CD8-positive, alpha-beta memory T cell (primary cell): Measurements from ENCODE around the gene KCNK4. TPM values are rescaled to one million over a fixed set of nuclear protein-coding genes. Genes with fewer than 3 reads are reported as not detected.

Source experiments
- CTCF ChIA-PET: fragments of 350-600 bp; sonication (Branson Sonifier 250); formaldehyde crosslinking; loops from one replicate; lab custom pipeline; 2021; ENCODE audit warnings: antibody characterized with exemption; lab: Charles Lee
- POLR2A ChIA-PET: fragments of 350-600 bp; sonication (Branson Sonifier 250); formaldehyde crosslinking; loops from one replicate; lab custom pipeline; 2021; ENCODE audit warnings: antibody characterized with exemption; lab: Charles Lee
- DNase-seq, 5 donors: peaks; one replicate each; pipeline versions ENCODE4 v3.0.0 to v3.0.0-alpha.2; 2020 to 2022; ENCODE audit warnings: mixed read lengths in 1 of 5
- H3K27ac ChIP-seq: one replicate; pipeline ENCODE4 v1.7.0; 2013; ENCODE audit warnings: low read depth, mild to moderate bottlenecking, low read length, moderate library complexity
- H3K27me3 ChIP-seq: 2 replicates; pipeline ENCODE4 v1.7.0; 2013; ENCODE audit warnings: low read length, mild to moderate bottlenecking; ENCODE audit not compliant: insufficient read depth, poor library complexity, severe bottlenecking
- H3K36me3 ChIP-seq: 2 replicates; pipeline ENCODE4 v1.7.0; 2013; ENCODE audit warnings: mild to moderate bottlenecking, low read length, moderate library complexity; ENCODE audit not compliant: insufficient read depth
- H3K4me1 ChIP-seq: 2 replicates; pipeline ENCODE4 v1.7.0; 2013; ENCODE audit warnings: mild to moderate bottlenecking, low read length, moderate library complexity; ENCODE audit not compliant: insufficient read depth
- H3K4me3 ChIP-seq: 2 replicates; pipeline ENCODE4 v1.7.0; 2013; ENCODE audit warnings: mild to moderate bottlenecking, low read length
- H3K9me3 ChIP-seq: 2 replicates; pipeline ENCODE4 v1.7.0; 2013; ENCODE audit warnings: mild to moderate bottlenecking, low read length
- H3K27ac Mint-ChIP-seq, 8 donors: one replicate each; pipeline ENCODE4 v1.8.0; 2020 to 2021; ENCODE audit warnings: mixed read lengths in 8 of 8, mild to moderate bottlenecking in 6 of 8, inconsistent platforms in 3 of 8, moderate library complexity in 3 of 8
- H3K27me3 Mint-ChIP-seq, 2 donors: one replicate each; pipeline ENCODE4 v1.8.0; 2020 to 2021; ENCODE audit warnings: mixed read lengths in 2 of 2, mild to moderate bottlenecking in 1 of 2, moderate library complexity in 1 of 2
- H3K36me3 Mint-ChIP-seq, 3 donors: one replicate each; pipeline ENCODE4 v1.8.0; 2020 to 2021; ENCODE audit warnings: mixed read lengths in 3 of 3, inconsistent platforms in 1 of 3, mild to moderate bottlenecking in 1 of 3
- H3K4me1 Mint-ChIP-seq, 3 donors: one replicate each; pipeline ENCODE4 v1.8.0; 2020 to 2021; ENCODE audit warnings: mixed read lengths in 3 of 3, inconsistent platforms in 1 of 3, mild to moderate bottlenecking in 1 of 3
- H3K4me3 Mint-ChIP-seq, 7 donors: one replicate each; pipeline ENCODE4 v1.8.0; 2020 to 2021; ENCODE audit warnings: mixed read lengths in 7 of 7, mild to moderate bottlenecking in 6 of 7, moderate library complexity in 4 of 7, inconsistent platforms in 2 of 7
- H3K9me3 Mint-ChIP-seq, 5 donors: one replicate each; pipeline ENCODE4 v1.8.0; 2020 to 2022; ENCODE audit warnings: mixed read lengths in 5 of 5, mild to moderate bottlenecking in 3 of 5, moderate library complexity in 2 of 5, inconsistent platforms in 1 of 5
- polyA plus RNA-seq: library from polyadenylated mRNA; unstranded; fragments of 300-500 nt; fragmentation: Illumina TruSeq; gene quantifications from one replicate; pipeline ENCODE4 v1.2.3, GENCODE V29; 2021
- total RNA-seq, 2 experiments: library from RNA; stranded (reverse); gene quantifications; one replicate each; pipeline ENCODE4 v1.2.3, GENCODE V29; 2021

Gene KCNK4
- total and polyA plus RNA-seq, 3 experiments from 2014 or later, result not detected

GRCh38 chr11:64260147-64260708, 30.9 kb upstream of the KCNK4 start:
- Mint-ChIP-seq H3K36me3 (peaks cover 0 to 36% (median 5%) of the 10 kb centered on the region in 3 donors), H3K27ac (peak overlapping the region in 1 of 8 donors; percentile 58), H3K27me3 (no peaks in the 10 kb centered on the region), H3K4me1 (peaks cover 0 to 6% (median 6%) of the 10 kb centered on the region in 3 donors), H3K9me3 (no peaks in the 10 kb centered on the region), H3K4me3 (peak overlapping the region in 2 of 7 donors; percentile 20 to 65)
- Histone ChIP-seq H3K27me3 (no peaks in the 10 kb centered on the region), H3K4me3 (no peak overlapping the region), H3K9me3 (no peaks in the 10 kb centered on the region), H3K36me3 (no peaks in the 10 kb centered on the region), H3K27ac (no peak overlapping the region), H3K4me1 (no peaks in the 10 kb centered on the region)
- ChIA-PET POLR2A (no interaction called here), CTCF (interaction anchor here (1.1 to 2.1 kb wide), 3 partner anchors 9 to 56 kb away, joined by 3 to 8 read pairs (median 5); partner anchors contain the start of gene PLCB3)
- no peak for DNase-seq

DNA sequence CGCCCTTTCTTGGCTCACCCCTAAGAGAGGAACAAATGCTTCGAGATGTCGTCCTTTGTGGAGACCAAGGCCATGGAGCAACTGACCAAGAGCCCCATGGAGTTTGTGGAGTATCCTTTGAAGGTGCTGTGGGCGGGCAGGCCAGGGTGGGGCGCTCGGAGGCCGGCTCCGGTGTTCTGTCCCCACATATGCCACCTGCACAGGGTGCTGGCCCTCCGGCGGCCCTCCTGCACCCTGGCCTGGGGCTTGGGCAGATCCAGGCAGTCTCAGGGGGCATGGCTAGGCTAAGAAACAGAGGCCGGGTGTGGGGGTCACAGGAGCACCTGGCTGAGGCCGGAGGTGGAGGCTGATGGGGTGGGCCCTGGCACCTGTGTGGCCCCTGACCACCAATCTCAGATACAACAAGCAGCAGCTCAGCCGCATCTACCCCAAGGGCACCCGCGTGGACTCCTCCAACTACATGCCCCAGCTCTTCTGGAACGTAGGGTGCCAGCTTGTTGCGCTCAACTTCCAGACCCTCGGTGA, 29.5 kb upstream of the KCNK4 start:
- POLR2A ChIA-PET, result no interaction called here

DNA sequence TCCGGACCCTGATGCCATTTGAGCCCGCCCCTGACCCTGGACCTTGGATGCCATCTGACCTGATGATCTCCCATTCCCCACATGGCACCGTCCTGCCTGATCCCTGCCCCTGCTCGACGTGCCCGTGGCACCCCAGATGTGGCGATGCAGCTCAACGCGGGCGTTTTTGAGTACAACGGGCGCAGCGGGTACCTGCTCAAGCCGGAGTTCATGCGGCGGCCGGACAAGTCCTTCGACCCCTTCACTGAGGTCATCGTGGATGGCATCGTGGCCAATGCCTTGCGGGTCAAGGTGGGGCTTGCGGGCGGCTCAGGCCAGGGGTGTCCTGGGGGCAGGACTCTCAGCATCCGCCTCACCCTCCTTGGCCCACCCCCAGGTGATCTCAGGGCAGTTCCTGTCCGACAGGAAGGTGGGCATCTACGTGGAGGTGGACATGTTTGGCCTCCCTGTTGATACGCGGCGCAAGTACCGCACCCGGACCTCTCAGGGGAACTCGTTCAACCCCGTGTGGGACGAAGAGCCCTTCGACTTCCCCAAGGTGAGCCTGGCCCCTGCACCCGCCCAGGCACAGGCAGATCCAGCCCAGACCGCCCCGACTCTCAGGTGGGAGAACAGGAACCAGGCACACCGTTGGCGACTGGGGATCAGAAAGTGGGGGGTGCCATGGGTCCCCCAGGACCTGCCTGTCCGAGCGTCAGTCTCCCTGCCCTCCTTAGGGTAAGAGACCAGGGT, 28.7 kb upstream of the KCNK4 start:
- ChIA-PET CTCF (interaction anchor here (0.9 to 1.8 kb wide), 4 partner anchors 10 to 56 kb away, joined by 3 to 7 read pairs (median 4); partner anchors contain the start of genes FERMT3 and PLCB3), POLR2A (no interaction called here)
- H3K4me1 ChIP-seq, result no peaks in the 10 kb centered on the region
- H3K36me3 ChIP-seq, result no peaks in the 10 kb centered on the region
- no peaks in the 10 kb centered on the region for H3K27me3 ChIP-seq
- H3K4me1 Mint-ChIP-seq, result peaks cover 0 to 6% (median 6%) of the 10 kb centered on the region in 3 donors
- no peaks in the 10 kb centered on the region for H3K27me3 Mint-ChIP-seq
- no peak overlapping the region for H3K4me3 ChIP-seq
- no peaks in the 10 kb centered on the region for H3K9me3 ChIP-seq
- DNase-seq, result no peak
- H3K36me3 Mint-ChIP-seq, result peaks cover 0 to 32% (median 5%) of the 10 kb centered on the region in 3 donors
- no peak overlapping the region for H3K27ac Mint-ChIP-seq
- no peak overlapping the region for H3K27ac ChIP-seq
- H3K9me3 Mint-ChIP-seq, result no peaks in the 10 kb centered on the region
- H3K4me3 Mint-ChIP-seq, result no peak overlapping the region

More for the DNA sequence above, 29.5 kb upstream of the KCNK4 start:
- Mint-ChIP-seq H3K27ac (no peak overlapping the region), H3K4me3 (no peak overlapping the region), H3K27me3 (no peaks in the 10 kb centered on the region), H3K36me3 (peaks cover 0 to 33% (median 5%) of the 10 kb centered on the region in 3 donors), H3K4me1 (peaks cover 0 to 6% (median 6%) of the 10 kb centered on the region in 3 donors), H3K9me3 (no peaks in the 10 kb centered on the region)
- no peak for DNase-seq
- no peaks in the 10 kb centered on the region for H3K36me3 ChIP-seq
- H3K4me3 ChIP-seq, result no peak overlapping the region
- no peak overlapping the region for H3K27ac ChIP-seq
- H3K9me3 ChIP-seq, result no peaks in the 10 kb centered on the region
- CTCF ChIA-PET, result interaction anchor here (1.1 to 2.1 kb wide), 3 partner anchors 11 to 57 kb away, joined by 3 to 8 read pairs (median 5); partner anchors contain the start of gene PLCB3
- no peaks in the 10 kb centered on the region for H3K27me3 ChIP-seq
- H3K4me1 ChIP-seq, result no peaks in the 10 kb centered on the region

- Mint-ChIP-seq H3K4me1 (peaks cover 7 to 14% (median 11%) of the 10 kb centered on the region in 3 donors), H3K36me3 (peaks cover 0 to 26% (median 5%) of the 10 kb centered on the region in 3 donors), H3K27me3 (no peaks in the 10 kb centered on the region), H3K9me3 (no peaks in the 10 kb centered on the region), H3K27ac (no peak overlapping the region), H3K4me3 (no peak overlapping the region)
- ChIA-PET POLR2A (interaction anchor here (0.6 kb wide), 1 partner anchor 859 kb away, joined by 3 read pairs; the partner anchor contains the start of genes FAU and MRPL49), CTCF (interaction anchor here (0.9 to 1.8 kb wide), 5 partner anchors 11 to 59 kb away, joined by 3 to 7 read pairs (median 4); partner anchors contain the start of genes FERMT3, FKBP2 and PLCB3)
- DNase-seq, result no peak
- Histone ChIP-seq H3K36me3 (no peaks in the 10 kb centered on the region), H3K4me1 (peaks cover 3% of the 10 kb centered on the region), H3K27me3 (no peaks in the 10 kb centered on the region), H3K9me3 (no peaks in the 10 kb centered on the region), H3K27ac (no peak overlapping the region), H3K4me3 (no peak overlapping the region)
These were observed 27.8 kb upstream of the KCNK4 start for GRCh38 chr11:64263021-64263946.

DNA sequence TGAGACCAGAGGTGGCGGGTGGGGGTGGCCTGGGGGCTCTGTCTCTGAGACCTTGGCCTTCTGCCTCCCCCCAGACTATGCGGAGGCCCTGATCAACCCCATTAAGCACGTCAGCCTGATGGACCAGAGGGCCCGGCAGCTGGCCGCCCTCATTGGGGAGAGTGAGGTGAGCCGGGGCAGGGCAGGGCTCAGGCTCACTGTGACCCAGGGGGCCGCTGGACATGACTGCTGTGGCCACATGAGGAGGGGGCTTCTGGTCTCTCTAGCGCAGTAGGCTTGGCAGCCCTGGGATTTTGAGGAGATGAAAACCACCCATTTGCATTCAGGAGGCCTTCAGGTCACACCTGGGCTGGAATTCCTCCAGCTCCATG, 27.2 kb upstream of the KCNK4 start:
- no peak overlapping the region for H3K4me3 ChIP-seq
- Mint-ChIP-seq H3K36me3 (peaks cover 0 to 23% (median 5%) of the 10 kb centered on the region in 3 donors), H3K9me3 (no peaks in the 10 kb centered on the region), H3K4me1 (peaks cover 12 to 20% (median 15%) of the 10 kb centered on the region in 3 donors), H3K27me3 (no peaks in the 10 kb centered on the region), H3K4me3 (no peak overlapping the region), H3K27ac (no peak overlapping the region)
- H3K27ac ChIP-seq, result no peak overlapping the region
- H3K27me3 ChIP-seq, result no peaks in the 10 kb centered on the region
- POLR2A ChIA-PET, result interaction anchor here (0.5 to 0.6 kb wide), 2 partner anchors 858 to 1489 kb away, joined by 3 to 5 read pairs; partner anchors contain the start of genes FAU and MRPL49
- CTCF ChIA-PET, result interaction anchor here (0.8 to 1.8 kb wide), 6 partner anchors 10 to 59 kb away, joined by 3 to 7 read pairs (median 4); partner anchors contain the start of genes FERMT3, FKBP2 and PLCB3
- peaks cover 10% of the 10 kb centered on the region for H3K4me1 ChIP-seq
- no peaks in the 10 kb centered on the region for H3K9me3 ChIP-seq
- DNase-seq, result no peak
- H3K36me3 ChIP-seq, result no peaks in the 10 kb centered on the region

GRCh38 chr11:64264371-64264852, 26.7 kb upstream of the KCNK4 start:
- Histone ChIP-seq H3K4me3 (no peak overlapping the region), H3K36me3 (no peaks in the 10 kb centered on the region), H3K27ac (no peak overlapping the region), H3K9me3 (no peaks in the 10 kb centered on the region), H3K27me3 (no peaks in the 10 kb centered on the region), H3K4me1 (peaks cover 12% of the 10 kb centered on the region)
- DNase-seq, result no peak
- ChIA-PET POLR2A (interaction anchor here (0.5 kb wide), 1 partner anchor 1489 kb away, joined by 5 read pairs; no protein-coding TSS in a partner anchor), CTCF (interaction anchor here (0.8 to 1.8 kb wide), 5 partner anchors 11 to 60 kb away, joined by 3 to 7 read pairs (median 4); partner anchors contain the start of gene PLCB3)
- no peak overlapping the region for H3K4me3 Mint-ChIP-seq
- H3K36me3 Mint-ChIP-seq, result peaks cover 0 to 22% (median 4%) of the 10 kb centered on the region in 3 donors
- peaks cover 14 to 21% (median 17%) of the 10 kb centered on the region in 3 donors for H3K4me1 Mint-ChIP-seq
- H3K27me3 Mint-ChIP-seq, result no peaks in the 10 kb centered on the region
- no peaks in the 10 kb centered on the region for H3K9me3 Mint-ChIP-seq
- H3K27ac Mint-ChIP-seq, result peak overlapping the region in 1 of 8 donors; percentile 12
